Caco-2 (cell line): ENCODE measurements around the gene PLA2G1B. TPM values are rescaled to one million over a fixed set of nuclear protein-coding genes. Genes with fewer than 3 reads are reported as not detected.
A peak's percentile ranks its signal among the peaks of the same experiment; 100 is the strongest.

Experiments
- BruUV-seq: library from RNA; stranded (reverse); fragments of 400-500 nt; replicated peaks from 2 replicates; lab custom pipeline; 2021; lab: Mats Ljungman, UMichigan
- CTCF ChIA-PET: fragments of 300-600 bp; sonication (Branson Sonifier 250); formaldehyde crosslinking; loops from one replicate; lab custom pipeline; 2022; ENCODE audit warnings: antibody characterized with exemption; lab: Charles Lee
- POLR2A ChIA-PET: fragments of 300-600 bp; sonication (Branson Sonifier 250); formaldehyde crosslinking; loops from one replicate; lab custom pipeline; 2022; ENCODE audit warnings: antibody characterized with exemption; lab: Charles Lee
- DNase-seq, 2 experiments: peaks; one replicate each; pipeline versions ENCODE4 v3.0.0 to v3.0.0-alpha.2; 2020 to 2022
- H3K27me3 ChIP-seq: replicated peaks from 2 replicates; pipeline ENCODE4 v1.6.0; 2011; ENCODE audit warnings: low read length; ENCODE audit not compliant: control insufficient read depth, insufficient read depth
- H3K36me3 ChIP-seq: 2 replicates; pipeline ENCODE4 v1.5.1; 2011; ENCODE audit warnings: low read length; ENCODE audit not compliant: control insufficient read depth, insufficient read depth
- H3K4me1 ChIP-seq: fragments of 250-450 bp; sonication (Bioruptor Pico); 2 replicates; pipeline ENCODE4 v1.5.1; 2020; ENCODE audit warnings: mild to moderate bottlenecking
- H3K4me3 ChIP-seq: 2 replicates; pipeline ENCODE4 v1.5.1; 2011; ENCODE audit warnings: low read depth, mild to moderate bottlenecking, control low read depth, low read length
- H3K9me3 ChIP-seq: fragments of 250-450 bp; sonication (Bioruptor Pico); 2 replicates; pipeline ENCODE4 v1.5.1; 2020; ENCODE audit warnings: mild to moderate bottlenecking, moderate library complexity
- H3K27ac Mint-ChIP-seq: one replicate; pipeline ENCODE4 v1.8.0; 2022; ENCODE audit warnings: mixed read lengths; ENCODE audit not compliant: unreplicated experiment
- H3K27me3 Mint-ChIP-seq: one replicate; pipeline ENCODE4 v1.8.0; 2022; ENCODE audit warnings: mixed read lengths; ENCODE audit not compliant: insufficient read depth, unreplicated experiment
- H3K36me3 Mint-ChIP-seq: one replicate; pipeline ENCODE4 v1.8.0; 2022; ENCODE audit warnings: mild to moderate bottlenecking, mixed read lengths; ENCODE audit not compliant: insufficient read depth, unreplicated experiment
- H3K4me1 Mint-ChIP-seq: one replicate; pipeline ENCODE4 v1.8.0; 2022; ENCODE audit warnings: low read depth, mixed read lengths; ENCODE audit not compliant: unreplicated experiment
- H3K4me3 Mint-ChIP-seq: one replicate; pipeline ENCODE4 v1.8.0; 2022; ENCODE audit warnings: mild to moderate bottlenecking, moderate library complexity, mixed read lengths; ENCODE audit not compliant: unreplicated experiment
- H3K9me3 Mint-ChIP-seq: one replicate; pipeline ENCODE4 v1.8.0; 2022; ENCODE audit warnings: mixed read lengths; ENCODE audit not compliant: unreplicated experiment
- CTCF ChIP-seq, 2 experiments: fragments of 200-600 bp in 1 of 2; IDR thresholded peaks; 1 replicate in 1 of 2; 2 replicates in 1 of 2; pipeline versions ENCODE4 v1.5.1 to v1.8.0; 2011 to 2022; ENCODE audit warnings: antibody characterized with exemption in 1 of 2, control low read depth in 1 of 2, inconsistent platforms in 1 of 2, low read depth in 1 of 2, low read length in 1 of 2, mild to moderate bottlenecking in 1 of 2, moderate library complexity in 1 of 2; ENCODE audit not compliant: insufficient read depth in 1 of 2, severe bottlenecking in 1 of 2, unreplicated experiment in 1 of 2
- intact Hi-C: fragments of 100-400 bp; cut with micrococcal nuclease; formaldehyde crosslinking; loops from one replicate; pipeline ENCODE4 v1.10.0; 2022; ENCODE audit not compliant: unreplicated experiment
- total RNA-seq: library from RNA; stranded (reverse); gene quantifications from 2 replicates; pipeline ENCODE4 v1.2.3, GENCODE V29; 2022

PLA2G1B gene
- total RNA-seq, 1 experiment from 2014 or later = not detected

GRCh38 chr12:120361506-120362208, 34.1 kb upstream of the PLA2G1B start:
- no peak for TF ChIP-seq CTCF (IDR thresholded peaks at IDR 0.05; ENCODE audit: insufficient read depth in 1 of 2, low read depth in 1 of 2, low read length in 1 of 2, severe bottlenecking in 1 of 2, unreplicated experiment in 1 of 2)
- Mint-ChIP-seq H3K9me3 (no peaks in the 10 kb centered on the region), H3K4me3 (no peak overlapping the region), H3K36me3 (peaks cover 23% of the 10 kb centered on the region), H3K27ac (no peak overlapping the region), H3K27me3 (no peaks in the 10 kb centered on the region), H3K4me1 (peaks cover 9% of the 10 kb centered on the region)
- intact Hi-C loops = no loop called here
- Histone ChIP-seq H3K4me1 (peaks cover 9% of the 10 kb centered on the region), H3K27me3 (no peaks in the 10 kb centered on the region), H3K9me3 (no peaks in the 10 kb centered on the region), H3K36me3 (peaks cover 2% of the 10 kb centered on the region), H3K4me3 (no peak overlapping the region)
- no TSS peak for BruUV-seq
- DNase-seq = no peak
- ChIA-PET CTCF (no interaction called here), POLR2A (no interaction called here)

DNA sequence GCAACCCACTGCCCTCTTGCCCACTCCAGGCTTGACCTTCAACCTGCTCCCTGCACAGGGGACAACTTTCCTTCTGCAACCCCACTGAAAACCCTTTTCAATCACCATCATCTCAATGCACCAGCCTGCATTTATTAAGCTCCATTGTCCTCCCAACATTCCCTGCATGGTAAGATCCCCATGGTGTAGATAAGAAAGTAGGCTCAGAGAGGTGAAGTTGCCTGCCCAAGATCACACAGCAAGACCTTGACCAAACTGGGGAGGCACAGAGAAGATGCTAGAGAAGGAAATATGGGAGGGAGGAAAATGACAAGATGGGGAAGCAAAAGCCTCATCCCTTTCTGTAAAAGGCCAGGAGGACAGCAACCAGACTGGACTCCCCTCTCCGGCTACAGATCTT, 31.5 kb upstream of the PLA2G1B start:
- no peak for DNase-seq
- ChIA-PET CTCF (no interaction called here), POLR2A (no interaction called here)
- Histone ChIP-seq H3K9me3 (no peaks in the 10 kb centered on the region), H3K4me3 (no peak overlapping the region), H3K36me3 (peaks cover 2% of the 10 kb centered on the region), H3K4me1 (no peaks in the 10 kb centered on the region), H3K27me3 (no peaks in the 10 kb centered on the region)
- no peak overlapping the region for H3K4me3 Mint-ChIP-seq
- intact Hi-C loops = no loop called here
- H3K4me1 Mint-ChIP-seq = no peaks in the 10 kb centered on the region
- BruUV-seq = no TSS peak
- H3K27me3 Mint-ChIP-seq = no peaks in the 10 kb centered on the region
- no peak overlapping the region for H3K27ac Mint-ChIP-seq
- H3K36me3 Mint-ChIP-seq = peaks cover 31% of the 10 kb centered on the region
- TF ChIP-seq CTCF (IDR thresholded peaks at IDR 0.05; ENCODE audit: insufficient read depth in 1 of 2, low read depth in 1 of 2, low read length in 1 of 2, severe bottlenecking in 1 of 2, unreplicated experiment in 1 of 2) = no peak
- H3K9me3 Mint-ChIP-seq = no peaks in the 10 kb centered on the region

DNA sequence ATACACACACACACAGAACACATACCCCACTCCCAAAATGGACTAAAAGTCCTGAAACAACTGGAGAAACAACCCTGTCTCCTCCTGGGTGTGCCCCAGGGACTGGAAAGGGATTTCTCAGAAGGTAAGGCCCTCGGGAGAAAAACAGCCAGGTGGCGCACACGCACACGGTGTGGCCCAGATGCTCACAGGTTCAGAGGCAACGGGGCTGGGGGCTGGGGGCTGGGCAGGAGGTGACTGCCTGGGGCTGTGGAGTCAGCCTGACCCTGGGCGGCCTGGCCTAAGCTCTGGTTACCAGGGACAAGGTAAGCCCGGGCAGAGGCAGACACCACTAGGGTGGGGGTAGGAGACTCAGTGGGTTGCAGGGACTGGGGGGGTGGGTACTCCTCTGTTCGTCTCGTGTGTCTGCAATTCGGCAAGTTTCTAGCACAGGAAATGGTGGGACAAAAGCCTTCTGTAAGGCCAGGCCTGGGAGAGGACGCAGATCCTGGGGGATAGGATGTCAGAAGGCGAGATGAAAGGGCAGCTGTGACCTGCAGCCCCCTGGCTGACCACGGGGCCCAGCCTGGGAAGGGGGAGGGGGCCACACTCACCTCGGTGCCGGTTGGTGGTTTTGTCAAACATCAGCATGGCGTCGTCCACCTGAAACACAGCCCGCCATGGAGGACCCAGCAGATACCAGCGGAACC, 31.0 kb upstream of the PLA2G1B start:
- POLR2A ChIA-PET = no interaction called here
- no TSS peak for BruUV-seq
- H3K27ac Mint-ChIP-seq = no peak overlapping the region
- no peak overlapping the region for H3K4me3 Mint-ChIP-seq
- H3K36me3 Mint-ChIP-seq = peaks cover 27% of the 10 kb centered on the region
- Histone ChIP-seq H3K4me3 (no peak overlapping the region), H3K4me1 (no peaks in the 10 kb centered on the region), H3K27me3 (no peaks in the 10 kb centered on the region), H3K9me3 (no peaks in the 10 kb centered on the region), H3K36me3 (peaks cover 2% of the 10 kb centered on the region)
- no peaks in the 10 kb centered on the region for H3K27me3 Mint-ChIP-seq
- intact Hi-C loops = no loop called here
- H3K4me1 Mint-ChIP-seq = no peaks in the 10 kb centered on the region
- DNase-seq = peak in 1 of 2 experiments; percentile 31
- CTCF ChIA-PET = interaction anchor here (0.6 kb wide), 1 partner anchor 71 kb away, joined by 3 read pairs; no protein-coding TSS in a partner anchor
- peak in 1 of 2 experiments; percentile 3 for TF ChIP-seq CTCF (IDR thresholded peaks at IDR 0.05; ENCODE audit: insufficient read depth in 1 of 2, low read depth in 1 of 2, low read length in 1 of 2, severe bottlenecking in 1 of 2, unreplicated experiment in 1 of 2)
- H3K9me3 Mint-ChIP-seq = no peaks in the 10 kb centered on the region
